MCF 10A (cell line): ENCODE data around the gene RRAGC. TPM values are rescaled to one million over a fixed set of nuclear protein-coding genes. Genes with fewer than 3 reads are reported as not detected.

ENCODE experiments used
- BruUV-seq: library from RNA; stranded (reverse); fragments of 400-500 nt; replicated peaks from 2 replicates; lab custom pipeline; 2021; lab: Mats Ljungman, UMichigan
- CTCF ChIA-PET: fragments of 300-600 bp; sonication (Branson Sonifier 250); formaldehyde crosslinking; extraction: SDS; loops from one replicate; lab custom pipeline; 2021; ENCODE audit warnings: antibody characterized with exemption, inconsistent platforms; lab: Yijun Ruan, JAX
- POLR2A ChIA-PET: fragments of 300-600, 350-650 bp; sonication (Branson Sonifier 250); formaldehyde crosslinking; extraction: SDS; loops from one replicate; lab custom pipeline; 2020; ENCODE audit warnings: antibody characterized with exemption, inconsistent platforms; lab: Yijun Ruan, JAX
- DNase-seq: peaks from one replicate; pipeline ENCODE4 v3.0.0-alpha.2; 2018; ENCODE audit not compliant: unreplicated experiment
- H3K27ac Mint-ChIP-seq: one replicate; pipeline ENCODE4 v1.8.0; 2022; ENCODE audit warnings: mild to moderate bottlenecking, low read depth, mixed read lengths; ENCODE audit not compliant: unreplicated experiment
- H3K27me3 Mint-ChIP-seq: one replicate; pipeline ENCODE4 v1.8.0; 2022; ENCODE audit warnings: mixed read lengths; ENCODE audit not compliant: insufficient read depth, unreplicated experiment
- H3K36me3 Mint-ChIP-seq: one replicate; pipeline ENCODE4 v1.8.0; 2022; ENCODE audit warnings: mild to moderate bottlenecking, moderate library complexity, mixed read lengths; ENCODE audit not compliant: insufficient read depth, unreplicated experiment
- H3K4me1 Mint-ChIP-seq: one replicate; pipeline ENCODE4 v1.8.0; 2022; ENCODE audit warnings: mixed read lengths; ENCODE audit not compliant: insufficient read depth, unreplicated experiment
- H3K4me3 Mint-ChIP-seq: one replicate; pipeline ENCODE4 v1.8.0; 2022; ENCODE audit warnings: mild to moderate bottlenecking, moderate library complexity, mixed read lengths; ENCODE audit not compliant: unreplicated experiment
- H3K9me3 Mint-ChIP-seq: one replicate; pipeline ENCODE4 v1.8.0; 2022; ENCODE audit warnings: mixed read lengths; ENCODE audit not compliant: unreplicated experiment
- CTCF ChIP-seq: fragments of 200-600 bp; IDR thresholded peaks from one replicate; pipeline ENCODE4 v1.8.0; 2022; ENCODE audit warnings: antibody characterized with exemption, mild to moderate bottlenecking; ENCODE audit not compliant: unreplicated experiment
- intact Hi-C: fragments of 100-400 bp; cut with micrococcal nuclease; formaldehyde crosslinking; loops from 2 replicates; pipeline ENCODE4 v1.14.1; 2022
- total RNA-seq: library from RNA; stranded (reverse); gene quantifications from 2 replicates; pipeline ENCODE4 v1.2.3, GENCODE V29; 2022

The RRAGC gene
- total RNA-seq, 1 experiment from 2014 or later = 23.3 TPM

- TF ChIP-seq CTCF = no peak
- H3K27ac Mint-ChIP-seq = no peak overlapping the region
- no TSS peak for BruUV-seq
- H3K36me3 Mint-ChIP-seq = no peaks in the 10 kb centered on the region
- peaks cover 58% of the 10 kb centered on the region for H3K27me3 Mint-ChIP-seq
- CTCF ChIA-PET = no interaction called here
- POLR2A ChIA-PET = no interaction called here
- no peak overlapping the region for H3K4me3 Mint-ChIP-seq
- DNase-seq = no peak
- H3K9me3 Mint-ChIP-seq = no peaks in the 10 kb centered on the region
- intact Hi-C loops = no loop called here
- no peaks in the 10 kb centered on the region for H3K4me1 Mint-ChIP-seq
These were observed 54.5 kb downstream of the RRAGC start for GRCh38 chr1:38805036-38805435.

GRCh38 chr1:38804062-38804886 is 55.3 kb downstream of the RRAGC start:
- Mint-ChIP-seq H3K27ac (no peak overlapping the region), H3K4me1 (no peaks in the 10 kb centered on the region), H3K9me3 (no peaks in the 10 kb centered on the region), H3K36me3 (no peaks in the 10 kb centered on the region), H3K27me3 (peaks cover 58% of the 10 kb centered on the region), H3K4me3 (no peak overlapping the region)
- DNase-seq = no peak
- intact Hi-C loops = no loop called here
- CTCF ChIA-PET = no interaction called here
- no TSS peak for BruUV-seq
- POLR2A ChIA-PET = no interaction called here
- TF ChIP-seq CTCF = no peak

- ChIA-PET CTCF (no interaction called here), POLR2A (interaction anchor here (0.8 kb wide), 1 partner anchor 92 kb away, joined by 3 read pairs; no protein-coding TSS in a partner anchor)
- Mint-ChIP-seq H3K4me1 (no peaks in the 10 kb centered on the region), H3K27me3 (peaks cover 58% of the 10 kb centered on the region), H3K36me3 (no peaks in the 10 kb centered on the region), H3K4me3 (no peak overlapping the region), H3K9me3 (no peaks in the 10 kb centered on the region), H3K27ac (no peak overlapping the region)
- no peak for DNase-seq
- TF ChIP-seq CTCF = no peak
- BruUV-seq = no TSS peak
- intact Hi-C loops = no loop called here
These were observed 55.9 kb downstream of the RRAGC start for GRCh38 chr1:38803647-38804046.

GRCh38 chr1:38800720-38801671 is 58.6 kb downstream of the RRAGC start:
- H3K27me3 Mint-ChIP-seq = peaks cover 50% of the 10 kb centered on the region
- H3K4me1 Mint-ChIP-seq = no peaks in the 10 kb centered on the region
- no TSS peak for BruUV-seq

More at GRCh38 chr1:38800720-38801671, 58.6 kb downstream of the RRAGC start:
- DNase-seq = no peak
- Mint-ChIP-seq H3K4me3 (no peak overlapping the region), H3K27ac (no peak overlapping the region), H3K36me3 (no peaks in the 10 kb centered on the region), H3K9me3 (no peaks in the 10 kb centered on the region)
- CTCF ChIA-PET = interaction anchor here (0.6 kb wide), 2 partner anchors 44 to 1820 kb away, joined by 3 read pairs; no protein-coding TSS in a partner anchor
- intact Hi-C loops = no loop called here
- TF ChIP-seq CTCF = no peak
- POLR2A ChIA-PET = interaction anchor here (0.6 to 1.4 kb wide), 4 partner anchors 8 to 1099 kb away, joined by 3 read pairs; no protein-coding TSS in a partner anchor
